Liver (tissue), 9 donors: ENCODE measurements around the gene ZFYVE28. TPM values are rescaled to one million over a fixed set of nuclear protein-coding genes. Genes with fewer than 3 reads are reported as not detected.

Experiments
- DNase-seq: peaks from one replicate; pipeline ENCODE4 v3.0.0-alpha.2; 2017; ENCODE audit warnings: low spot score
- H3K27ac ChIP-seq, 2 donors: one replicate each; pipeline ENCODE4 v1.7.0; 2013; ENCODE audit warnings: inconsistent platforms in 2 of 2, low read length in 2 of 2, control low read depth in 1 of 2, low read depth in 1 of 2, mild to moderate bottlenecking in 1 of 2
- H3K27me3 ChIP-seq, 4 donors: one replicate each; pipeline versions ENCODE4 v1.6.1 to v1.7.0; 2013; ENCODE audit warnings: low read length in 3 of 4, inconsistent platforms in 1 of 4, mild to moderate bottlenecking in 1 of 4, moderate library complexity in 1 of 4; ENCODE audit not compliant: control insufficient read depth in 4 of 4, insufficient read depth in 4 of 4
- H3K36me3 ChIP-seq, 4 donors: one replicate each; pipeline versions ENCODE4 v1.6.1 to v1.7.0; 2013; ENCODE audit warnings: low read length in 3 of 4, mild to moderate bottlenecking in 3 of 4, low read depth in 1 of 4, moderate library complexity in 1 of 4; ENCODE audit not compliant: control insufficient read depth in 4 of 4, insufficient read depth in 3 of 4
- H3K4me1 ChIP-seq, 4 donors: one replicate each; pipeline versions ENCODE4 v1.6.1 to v1.7.0; 2013; ENCODE audit warnings: low read length in 3 of 4, mild to moderate bottlenecking in 3 of 4, moderate library complexity in 1 of 4; ENCODE audit not compliant: control insufficient read depth in 4 of 4, insufficient read depth in 4 of 4
- H3K4me3 ChIP-seq, 3 donors: one replicate each; pipeline versions ENCODE4 v1.6.1 to v1.7.0; 2013; ENCODE audit warnings: low read length in 3 of 3, control low read depth in 1 of 3, low read depth in 1 of 3, mild to moderate bottlenecking in 1 of 3
- H3K9ac ChIP-seq, 2 donors: one replicate each; pipeline ENCODE4 v1.7.0; 2013; ENCODE audit warnings: low read length in 2 of 2, mild to moderate bottlenecking in 2 of 2, moderate library complexity in 2 of 2, control low read depth in 1 of 2, low read depth in 1 of 2
- H3K9me3 ChIP-seq, 4 donors: one replicate each; pipeline versions ENCODE4 v1.6.1 to v1.7.0; 2013; ENCODE audit warnings: low read length in 3 of 4; ENCODE audit not compliant: control insufficient read depth in 4 of 4
- EGR1 ChIP-seq, 2 donors: IDR thresholded peaks; 2 replicates each; pipeline ENCODE4 v1.6.1; 2016 to 2018; ENCODE audit warnings: antibody characterized with exemption in 2 of 2, low read depth in 2 of 2
- FOXA1 ChIP-seq: IDR thresholded peaks from 2 replicates; pipeline ENCODE4 v1.6.1; 2016; ENCODE audit warnings: antibody characterized with exemption
- FOXA2 ChIP-seq: IDR thresholded peaks from 2 replicates; pipeline ENCODE4 v1.6.1; 2016; ENCODE audit warnings: antibody characterized with exemption
- GABPA ChIP-seq, 2 donors: IDR thresholded peaks in 1 of 2; conservative IDR thresholded peaks in 1 of 2; 2 replicates each; pipeline ENCODE4 v1.6.1; 2016; ENCODE audit warnings: antibody characterized with exemption in 2 of 2, mild to moderate bottlenecking in 1 of 2, moderate library complexity in 1 of 2
- HNF4A ChIP-seq, 2 donors: conservative IDR thresholded peaks; 2 replicates each; pipeline ENCODE4 v1.6.1; 2016; ENCODE audit warnings: antibody characterized with exemption in 2 of 2, mild to moderate bottlenecking in 2 of 2
- HNF4G ChIP-seq: IDR thresholded peaks from 2 replicates; pipeline ENCODE4 v1.6.1; 2016; ENCODE audit warnings: antibody characterized with exemption
- JUND ChIP-seq, 2 donors: IDR thresholded peaks; 2 replicates each; pipeline ENCODE4 v1.6.1; 2016; ENCODE audit warnings: antibody characterized with exemption in 2 of 2
- NR2F2 ChIP-seq: IDR thresholded peaks from 2 replicates; pipeline ENCODE4 v1.6.1; 2016; ENCODE audit warnings: antibody characterized with exemption
- RAD21 ChIP-seq, 2 donors: IDR thresholded peaks; 2 replicates each; pipeline ENCODE4 v1.6.1; 2016; ENCODE audit warnings: antibody characterized with exemption in 2 of 2, mild to moderate bottlenecking in 2 of 2
- RXRA ChIP-seq, 2 donors: IDR thresholded peaks; 2 replicates each; pipeline ENCODE4 v1.6.1; 2017 to 2018; ENCODE audit warnings: antibody characterized with exemption in 2 of 2, mild to moderate bottlenecking in 1 of 2
- SP1 ChIP-seq: IDR thresholded peaks from 2 replicates; pipeline ENCODE4 v1.6.1; 2018; ENCODE audit warnings: antibody characterized with exemption, mild to moderate bottlenecking
- TAF1 ChIP-seq: conservative IDR thresholded peaks from 2 replicates; pipeline ENCODE4 v1.6.1; 2016; ENCODE audit warnings: antibody characterized with exemption, mild to moderate bottlenecking
- YY1 ChIP-seq: IDR thresholded peaks from 2 replicates; pipeline ENCODE4 v1.6.1; 2016; ENCODE audit warnings: antibody characterized with exemption, mild to moderate bottlenecking
- WGBS: extraction: QIAGEN DNeasy Blood & Tissue Kit; methylation state at CpG from one replicate; pipeline ENCODE4 v1.1.7; 2013; 5-methylcytosine and 5-hydroxymethylcytosine counted together
- polyA plus RNA-seq, 2 donors: library from polyadenylated mRNA; stranded (reverse) in 1 of 2; unstranded in 1 of 2; fragments of 200-250 nt in 1 of 2; fragments of >200 nt in 1 of 2; fragmentation: Nextera tagmentation in 1 of 2; extraction: Ambion mirVana in 1 of 2; gene quantifications; one replicate each; pipeline versions ENCODE4 v1.2.1 to v1.2.3, GENCODE V29; 2013 to 2015
- total RNA-seq, 2 donors: library from RNA; depleted of rRNA; stranded (reverse); fragments of >200 nt; gene quantifications; one replicate each; pipeline ENCODE4 v1.2.3, GENCODE V29; 2014
- TF ChIP-seq, protein P1 (sequence below): IDR thresholded peaks from 2 replicates; pipeline ENCODE4 v1.6.1; 2016; ENCODE audit warnings: antibody characterized with exemption
- TF ChIP-seq, protein P2 (sequence below): IDR thresholded peaks from 2 replicates; pipeline ENCODE4 v1.6.1; 2016; ENCODE audit warnings: antibody characterized with exemption
- TF ChIP-seq, protein P3 (sequence below): fragments of 150-350 bp; IDR thresholded peaks from 2 replicates; pipeline ENCODE4 v1.5.1; 2017; ENCODE audit warnings: improper control_type of control experiment, low read depth, low read length; ENCODE audit not compliant: missing input control
- TF ChIP-seq, protein P4 (sequence below): IDR thresholded peaks from 2 replicates; pipeline ENCODE4 v1.6.1; 2016; ENCODE audit warnings: antibody characterized with exemption
- TF ChIP-seq, protein P5 (sequence below): IDR thresholded peaks from 2 replicates; pipeline ENCODE4 v1.6.1; 2016; ENCODE audit warnings: antibody characterized with exemption, mild to moderate bottlenecking
- donor health status: healthy.
- donor health status: healthy.
- donor health status: healthy.
- donor health status: healthy.
- donor health status: healthy.

ZFYVE28 gene
- total and polyA plus RNA-seq, 4 donors: 2.0 to 6.1 (median 2.7) TPM

DNA sequence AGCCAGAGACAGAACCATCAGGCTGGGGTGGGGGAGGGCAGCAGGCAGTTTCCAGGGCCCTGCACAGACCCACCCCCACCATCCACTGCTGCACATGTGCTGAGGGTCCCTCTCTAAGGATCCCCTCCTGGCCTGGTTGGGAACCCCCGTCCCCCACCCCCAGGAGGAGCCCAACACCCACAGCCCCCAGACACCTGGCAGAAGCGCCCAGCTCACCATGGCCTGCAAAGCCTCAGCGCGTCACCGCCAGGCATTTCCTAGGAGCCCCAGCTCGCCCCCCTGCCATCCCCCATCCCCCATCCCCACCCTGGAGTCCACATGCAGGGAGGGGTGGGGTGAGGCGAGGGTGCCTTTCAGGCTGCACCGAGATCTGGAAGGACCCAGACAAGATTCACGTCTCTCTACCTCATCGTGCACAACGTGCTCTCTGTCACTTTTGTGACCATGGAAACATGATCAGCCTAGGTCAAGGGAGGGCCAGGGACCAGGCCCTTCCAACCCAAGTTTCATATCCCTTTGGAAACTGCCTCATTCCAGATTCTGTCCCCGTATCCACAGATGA is 165.8 kb downstream of the ZFYVE28 start (continued):
- TF ChIP-seq, protein P1, sequence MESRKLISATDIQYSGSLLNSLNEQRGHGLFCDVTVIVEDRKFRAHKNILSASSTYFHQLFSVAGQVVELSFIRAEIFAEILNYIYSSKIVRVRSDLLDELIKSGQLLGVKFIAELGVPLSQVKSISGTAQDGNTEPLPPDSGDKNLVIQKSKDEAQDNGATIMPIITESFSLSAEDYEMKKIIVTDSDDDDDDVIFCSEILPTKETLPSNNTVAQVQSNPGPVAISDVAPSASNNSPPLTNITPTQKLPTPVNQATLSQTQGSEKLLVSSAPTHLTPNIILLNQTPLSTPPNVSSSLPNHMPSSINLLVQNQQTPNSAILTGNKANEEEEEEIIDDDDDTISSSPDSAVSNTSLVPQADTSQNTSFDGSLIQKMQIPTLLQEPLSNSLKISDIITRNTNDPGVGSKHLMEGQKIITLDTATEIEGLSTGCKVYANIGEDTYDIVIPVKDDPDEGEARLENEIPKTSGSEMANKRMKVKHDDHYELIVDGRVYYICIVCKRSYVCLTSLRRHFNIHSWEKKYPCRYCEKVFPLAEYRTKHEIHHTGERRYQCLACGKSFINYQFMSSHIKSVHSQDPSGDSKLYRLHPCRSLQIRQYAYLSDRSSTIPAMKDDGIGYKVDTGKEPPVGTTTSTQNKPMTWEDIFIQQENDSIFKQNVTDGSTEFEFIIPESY: no peak
- TF ChIP-seq YY1: no peak
- TF ChIP-seq FOXA1: no peak

DNA sequence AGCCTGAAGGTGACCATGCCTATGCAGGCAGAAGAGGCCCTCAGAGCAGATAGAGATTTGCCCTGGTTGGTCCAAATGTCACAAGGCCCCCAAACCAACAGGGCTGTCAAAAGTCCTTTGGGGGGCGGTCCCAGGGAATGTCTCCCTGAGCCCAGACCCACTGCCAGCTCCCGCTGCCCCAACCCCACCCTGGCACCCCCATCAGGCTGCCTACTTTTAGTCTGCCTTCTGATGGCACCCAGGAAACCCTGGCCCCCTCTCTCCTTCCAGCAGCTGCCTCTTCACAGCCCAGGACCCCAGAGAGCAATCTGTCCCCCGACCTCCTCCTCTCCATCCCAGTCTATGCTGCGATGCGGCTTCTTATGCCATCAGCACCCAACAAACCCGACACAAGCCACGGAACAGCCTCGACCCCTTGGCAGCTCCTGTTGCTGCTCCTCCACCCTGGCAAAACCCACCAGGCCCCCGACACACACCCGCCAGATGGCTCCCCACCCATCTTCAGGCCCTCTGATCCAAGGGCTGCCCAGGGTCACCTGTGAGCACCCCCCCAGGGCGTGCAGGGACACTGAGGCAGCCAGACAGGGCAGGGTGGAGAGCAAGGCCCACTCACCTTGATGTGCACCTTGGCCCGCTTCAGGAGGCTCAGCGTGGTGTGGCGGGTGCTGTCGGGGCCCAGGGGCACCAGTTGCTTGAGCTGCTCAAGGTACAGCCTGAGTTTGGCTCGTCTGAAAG is 166.5 kb downstream of the ZFYVE28 start:
- no peak for DNase-seq
- TF ChIP-seq, protein P1: no peak
- TF ChIP-seq RAD21 (IDR thresholded peaks at IDR 0.05): no peak
- no peak for TF ChIP-seq GABPA (IDR thresholded peaks at IDR 0.05 in 1 of 2, conservative IDR thresholded peaks at IDR 0.05 in 1 of 2)
- no peak for TF ChIP-seq NR2F2
- TF ChIP-seq FOXA1: no peak
- TF ChIP-seq, protein P2, sequence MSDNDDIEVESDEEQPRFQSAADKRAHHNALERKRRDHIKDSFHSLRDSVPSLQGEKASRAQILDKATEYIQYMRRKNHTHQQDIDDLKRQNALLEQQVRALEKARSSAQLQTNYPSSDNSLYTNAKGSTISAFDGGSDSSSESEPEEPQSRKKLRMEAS: no peak
- no peak for TF ChIP-seq JUND (IDR thresholded peaks at IDR 0.05)
- TF ChIP-seq, protein P3, sequence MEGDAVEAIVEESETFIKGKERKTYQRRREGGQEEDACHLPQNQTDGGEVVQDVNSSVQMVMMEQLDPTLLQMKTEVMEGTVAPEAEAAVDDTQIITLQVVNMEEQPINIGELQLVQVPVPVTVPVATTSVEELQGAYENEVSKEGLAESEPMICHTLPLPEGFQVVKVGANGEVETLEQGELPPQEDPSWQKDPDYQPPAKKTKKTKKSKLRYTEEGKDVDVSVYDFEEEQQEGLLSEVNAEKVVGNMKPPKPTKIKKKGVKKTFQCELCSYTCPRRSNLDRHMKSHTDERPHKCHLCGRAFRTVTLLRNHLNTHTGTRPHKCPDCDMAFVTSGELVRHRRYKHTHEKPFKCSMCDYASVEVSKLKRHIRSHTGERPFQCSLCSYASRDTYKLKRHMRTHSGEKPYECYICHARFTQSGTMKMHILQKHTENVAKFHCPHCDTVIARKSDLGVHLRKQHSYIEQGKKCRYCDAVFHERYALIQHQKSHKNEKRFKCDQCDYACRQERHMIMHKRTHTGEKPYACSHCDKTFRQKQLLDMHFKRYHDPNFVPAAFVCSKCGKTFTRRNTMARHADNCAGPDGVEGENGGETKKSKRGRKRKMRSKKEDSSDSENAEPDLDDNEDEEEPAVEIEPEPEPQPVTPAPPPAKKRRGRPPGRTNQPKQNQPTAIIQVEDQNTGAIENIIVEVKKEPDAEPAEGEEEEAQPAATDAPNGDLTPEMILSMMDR: no peak
- TF ChIP-seq EGR1 (IDR thresholded peaks at IDR 0.05; ENCODE audit: low read depth in 2 of 2): no peak
- TF ChIP-seq HNF4A (conservative IDR thresholded peaks at IDR 0.05): no peak
- TF ChIP-seq TAF1: no peak
- TF ChIP-seq FOXA2: no peak
- TF ChIP-seq, protein P4, sequence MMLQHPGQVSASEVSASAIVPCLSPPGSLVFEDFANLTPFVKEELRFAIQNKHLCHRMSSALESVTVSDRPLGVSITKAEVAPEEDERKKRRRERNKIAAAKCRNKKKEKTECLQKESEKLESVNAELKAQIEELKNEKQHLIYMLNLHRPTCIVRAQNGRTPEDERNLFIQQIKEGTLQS: no peak
- TF ChIP-seq, protein P5, sequence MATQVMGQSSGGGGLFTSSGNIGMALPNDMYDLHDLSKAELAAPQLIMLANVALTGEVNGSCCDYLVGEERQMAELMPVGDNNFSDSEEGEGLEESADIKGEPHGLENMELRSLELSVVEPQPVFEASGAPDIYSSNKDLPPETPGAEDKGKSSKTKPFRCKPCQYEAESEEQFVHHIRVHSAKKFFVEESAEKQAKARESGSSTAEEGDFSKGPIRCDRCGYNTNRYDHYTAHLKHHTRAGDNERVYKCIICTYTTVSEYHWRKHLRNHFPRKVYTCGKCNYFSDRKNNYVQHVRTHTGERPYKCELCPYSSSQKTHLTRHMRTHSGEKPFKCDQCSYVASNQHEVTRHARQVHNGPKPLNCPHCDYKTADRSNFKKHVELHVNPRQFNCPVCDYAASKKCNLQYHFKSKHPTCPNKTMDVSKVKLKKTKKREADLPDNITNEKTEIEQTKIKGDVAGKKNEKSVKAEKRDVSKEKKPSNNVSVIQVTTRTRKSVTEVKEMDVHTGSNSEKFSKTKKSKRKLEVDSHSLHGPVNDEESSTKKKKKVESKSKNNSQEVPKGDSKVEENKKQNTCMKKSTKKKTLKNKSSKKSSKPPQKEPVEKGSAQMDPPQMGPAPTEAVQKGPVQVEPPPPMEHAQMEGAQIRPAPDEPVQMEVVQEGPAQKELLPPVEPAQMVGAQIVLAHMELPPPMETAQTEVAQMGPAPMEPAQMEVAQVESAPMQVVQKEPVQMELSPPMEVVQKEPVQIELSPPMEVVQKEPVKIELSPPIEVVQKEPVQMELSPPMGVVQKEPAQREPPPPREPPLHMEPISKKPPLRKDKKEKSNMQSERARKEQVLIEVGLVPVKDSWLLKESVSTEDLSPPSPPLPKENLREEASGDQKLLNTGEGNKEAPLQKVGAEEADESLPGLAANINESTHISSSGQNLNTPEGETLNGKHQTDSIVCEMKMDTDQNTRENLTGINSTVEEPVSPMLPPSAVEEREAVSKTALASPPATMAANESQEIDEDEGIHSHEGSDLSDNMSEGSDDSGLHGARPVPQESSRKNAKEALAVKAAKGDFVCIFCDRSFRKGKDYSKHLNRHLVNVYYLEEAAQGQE: no peak
- no peak for TF ChIP-seq RXRA (IDR thresholded peaks at IDR 0.05)
- TF ChIP-seq SP1: no peak
- no peak for TF ChIP-seq HNF4G
- no peak for TF ChIP-seq YY1
- 96% methylated on average over 16 of the region's 16 CpGs for WGBS
- Histone ChIP-seq H3K36me3 (peaks cover 7 to 45% (median 19%) of the 10 kb centered on the region in 4 donors), H3K27ac (no peak overlapping the region), H3K4me1 (peaks cover 0 to 11% (median 4%) of the 10 kb centered on the region in 4 donors), H3K4me3 (no peak overlapping the region), H3K27me3 (no peaks in the 10 kb centered on the region), H3K9ac (no peak overlapping the region), H3K9me3 (no peaks in the 10 kb centered on the region)
